ENCODE measurements around the gene P3H3. TPM values are rescaled to one million over a fixed set of nuclear protein-coding genes. Genes with fewer than 3 reads are reported as not detected.

The P3H3 gene
- total RNA-seq, 1 experiment from 2014 or later = 25.6 TPM

DNA sequence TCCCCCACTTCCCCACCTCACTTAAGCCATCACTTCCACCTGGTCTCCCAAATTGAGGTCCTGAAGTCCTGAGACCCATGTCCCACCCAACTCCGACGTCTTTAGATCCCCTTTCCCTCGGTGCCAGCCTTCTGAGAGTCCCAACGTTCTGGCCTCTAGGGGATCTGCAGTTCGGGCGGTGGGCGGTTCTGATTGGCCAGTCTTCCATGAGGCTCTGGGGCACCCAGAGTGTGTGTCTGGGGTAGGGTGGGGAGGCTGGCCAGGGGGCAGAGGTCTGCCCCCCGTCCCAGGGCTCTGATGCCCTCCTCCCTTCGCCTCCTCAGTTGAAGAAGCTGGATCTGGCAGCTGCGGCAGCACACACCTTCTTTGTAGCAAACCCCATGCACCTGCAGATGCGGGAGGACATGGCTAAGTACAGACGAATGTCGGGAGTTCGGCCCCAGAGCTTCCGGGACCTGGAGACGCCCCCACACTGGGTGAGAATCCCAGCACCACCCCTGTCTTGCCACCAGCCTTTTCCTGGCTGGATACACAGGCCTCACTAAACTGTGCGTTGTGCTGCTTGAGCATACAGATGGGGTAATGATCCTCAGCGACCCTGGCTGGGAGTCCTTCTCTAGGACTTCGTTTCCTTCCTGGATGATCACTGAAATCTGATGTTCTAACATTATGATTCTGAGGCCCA lies 1.5 kb downstream of the P3H3 start:
- Mint-ChIP-seq H3K4me3 (ENCODE audit: unreplicated experiment) (peak overlapping the region; percentile 94), H3K4me1 (ENCODE audit: low read depth, unreplicated experiment) (peaks cover 15% of the 10 kb centered on the region), H3K27ac (ENCODE audit: unreplicated experiment) (peak overlapping the region; percentile 95), H3K36me3 (ENCODE audit: insufficient read depth, unreplicated experiment) (peaks cover 19% of the 10 kb centered on the region), H3K9me3 (ENCODE audit: unreplicated experiment) (no peaks in the 10 kb centered on the region), H3K27me3 (ENCODE audit: insufficient read depth, unreplicated experiment) (peaks cover 17% of the 10 kb centered on the region)
- POLR2A ChIA-PET = interaction anchor here (0.6 to 1.9 kb wide), 2 partner anchors 22 to 610 kb away, joined by 7 to 9 read pairs; partner anchors contain the start of genes CDCA3 and USP5
- CTCF ChIA-PET = interaction anchor here (0.7 to 2.4 kb wide), 5 partner anchors 9 to 108 kb away, joined by 3 to 8 read pairs (median 4); partner anchors contain the start of genes CDCA3, MLF2, PTMS and USP5
- TF ChIP-seq, protein P1, sequence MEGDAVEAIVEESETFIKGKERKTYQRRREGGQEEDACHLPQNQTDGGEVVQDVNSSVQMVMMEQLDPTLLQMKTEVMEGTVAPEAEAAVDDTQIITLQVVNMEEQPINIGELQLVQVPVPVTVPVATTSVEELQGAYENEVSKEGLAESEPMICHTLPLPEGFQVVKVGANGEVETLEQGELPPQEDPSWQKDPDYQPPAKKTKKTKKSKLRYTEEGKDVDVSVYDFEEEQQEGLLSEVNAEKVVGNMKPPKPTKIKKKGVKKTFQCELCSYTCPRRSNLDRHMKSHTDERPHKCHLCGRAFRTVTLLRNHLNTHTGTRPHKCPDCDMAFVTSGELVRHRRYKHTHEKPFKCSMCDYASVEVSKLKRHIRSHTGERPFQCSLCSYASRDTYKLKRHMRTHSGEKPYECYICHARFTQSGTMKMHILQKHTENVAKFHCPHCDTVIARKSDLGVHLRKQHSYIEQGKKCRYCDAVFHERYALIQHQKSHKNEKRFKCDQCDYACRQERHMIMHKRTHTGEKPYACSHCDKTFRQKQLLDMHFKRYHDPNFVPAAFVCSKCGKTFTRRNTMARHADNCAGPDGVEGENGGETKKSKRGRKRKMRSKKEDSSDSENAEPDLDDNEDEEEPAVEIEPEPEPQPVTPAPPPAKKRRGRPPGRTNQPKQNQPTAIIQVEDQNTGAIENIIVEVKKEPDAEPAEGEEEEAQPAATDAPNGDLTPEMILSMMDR (IDR thresholded peaks at IDR 0.05; ENCODE audit: insufficient read depth in 1 of 2, low read depth in 1 of 2, low read length in 1 of 2, severe bottlenecking in 1 of 2, unreplicated experiment in 1 of 2) = peak in 1 of 2 experiments; percentile 28
- Histone ChIP-seq H3K4me3 (ENCODE audit: low read depth, low read length) (peak overlapping the region; percentile 97), H3K36me3 (ENCODE audit: control insufficient read depth, insufficient read depth, low read length) (no peaks in the 10 kb centered on the region; the same call in 1 of the 2 replicates), H3K9me3 (no peaks in the 10 kb centered on the region), H3K4me1 (peaks cover 15% of the 10 kb centered on the region), H3K27me3 (replicated peaks; ENCODE audit: control insufficient read depth, insufficient read depth, low read length) (no peaks in the 10 kb centered on the region; the same call in 1 of the 2 replicates)
- intact Hi-C loops (cut with micrococcal nuclease; ENCODE audit: unreplicated experiment) = loop anchor here (5.0 kb wide), 2 partner anchors 212 to 257 kb away; no protein-coding TSS in a partner anchor
- BruUV-seq (replicated peaks) = no TSS peak
- DNase-seq = no peak

DNA sequence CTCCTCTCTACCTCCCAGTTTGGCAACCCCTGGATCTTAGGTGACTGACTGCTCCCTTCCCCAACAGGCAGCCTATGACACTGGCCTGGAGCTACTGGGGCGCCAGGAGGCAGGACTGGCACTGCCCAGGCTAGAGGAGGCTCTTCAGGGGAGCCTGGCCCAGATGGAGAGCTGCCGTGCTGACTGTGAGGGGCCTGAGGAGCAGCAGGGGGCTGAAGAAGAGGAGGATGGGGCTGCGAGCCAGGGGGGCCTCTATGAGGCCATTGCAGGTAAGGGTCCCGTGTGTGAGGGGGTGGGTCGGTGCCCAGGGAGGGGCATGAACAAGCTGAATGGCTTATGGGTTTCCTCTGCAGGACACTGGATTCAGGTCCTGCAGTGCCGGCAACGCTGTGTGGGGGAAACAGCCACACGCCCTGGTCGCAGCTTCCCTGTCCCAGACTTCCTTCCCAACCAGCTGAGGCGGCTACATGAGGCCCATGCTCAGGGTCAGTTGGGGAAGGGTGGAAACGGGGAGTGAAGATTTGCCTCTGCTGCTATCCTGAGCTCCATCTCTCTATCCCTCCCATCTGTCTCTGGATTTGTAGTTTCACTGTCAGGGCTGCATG lies 2.2 kb downstream of the P3H3 start:
- intact Hi-C loops (cut with micrococcal nuclease; ENCODE audit: unreplicated experiment) = no loop called here
- Histone ChIP-seq H3K4me1 (peaks cover 15% of the 10 kb centered on the region), H3K9me3 (no peaks in the 10 kb centered on the region), H3K27me3 (replicated peaks; ENCODE audit: control insufficient read depth, insufficient read depth, low read length) (no peaks in the 10 kb centered on the region; the same call in 1 of the 2 replicates), H3K36me3 (ENCODE audit: control insufficient read depth, insufficient read depth, low read length) (no peaks in the 10 kb centered on the region; the same call in 1 of the 2 replicates), H3K4me3 (ENCODE audit: low read depth, low read length) (no peak overlapping the region)
- H3K9me3 Mint-ChIP-seq (ENCODE audit: unreplicated experiment) = no peaks in the 10 kb centered on the region
- POLR2A ChIA-PET = interaction anchor here (0.6 to 1.9 kb wide), 2 partner anchors 21 to 609 kb away, joined by 7 to 9 read pairs; partner anchors contain the start of genes CDCA3 and USP5
- CTCF ChIA-PET = interaction anchor here (1.2 to 2.2 kb wide), 2 partner anchors 22 to 77 kb away, joined by 4 to 7 read pairs; partner anchors contain the start of genes MLF2 and USP5
- BruUV-seq (replicated peaks) = TSS peak; percentile 24
- H3K36me3 Mint-ChIP-seq (ENCODE audit: insufficient read depth, unreplicated experiment) = peaks cover 26% of the 10 kb centered on the region
- no peak for DNase-seq
- H3K4me3 Mint-ChIP-seq (ENCODE audit: unreplicated experiment) = peak overlapping the region; percentile 94
- H3K27me3 Mint-ChIP-seq (ENCODE audit: insufficient read depth, unreplicated experiment) = peaks cover 10% of the 10 kb centered on the region
- TF ChIP-seq, protein P1 (IDR thresholded peaks at IDR 0.05; ENCODE audit: insufficient read depth in 1 of 2, low read depth in 1 of 2, low read length in 1 of 2, severe bottlenecking in 1 of 2, unreplicated experiment in 1 of 2) = no peak
- no peak overlapping the region for H3K27ac Mint-ChIP-seq (ENCODE audit: unreplicated experiment)
- peaks cover 22% of the 10 kb centered on the region for H3K4me1 Mint-ChIP-seq (ENCODE audit: low read depth, unreplicated experiment)

DNA sequence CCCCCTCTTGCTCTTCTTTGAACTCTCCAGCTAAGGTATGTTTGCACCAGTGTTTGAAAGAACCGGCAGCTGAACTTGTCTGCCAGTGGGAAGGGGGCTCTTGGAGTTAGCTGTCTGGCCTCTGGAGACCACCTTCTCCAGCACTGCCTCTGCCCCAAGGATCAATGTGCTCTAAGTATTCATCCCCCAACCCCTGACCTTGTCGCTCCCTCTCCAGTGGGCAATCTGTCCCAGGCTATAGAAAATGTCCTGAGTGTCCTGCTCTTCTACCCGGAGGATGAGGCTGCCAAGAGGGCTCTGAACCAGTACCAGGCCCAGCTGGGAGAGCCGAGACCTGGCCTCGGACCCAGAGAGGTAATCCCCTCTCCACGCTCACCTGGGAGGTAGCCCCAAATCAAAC lies 2.8 kb downstream of the P3H3 start:
- TF ChIP-seq, protein P1 (IDR thresholded peaks at IDR 0.05; ENCODE audit: insufficient read depth in 1 of 2, low read depth in 1 of 2, low read length in 1 of 2, severe bottlenecking in 1 of 2, unreplicated experiment in 1 of 2) = no peak
- peaks cover 32% of the 10 kb centered on the region for H3K36me3 Mint-ChIP-seq (ENCODE audit: insufficient read depth, unreplicated experiment)
- Histone ChIP-seq H3K9me3 (no peaks in the 10 kb centered on the region), H3K36me3 (ENCODE audit: control insufficient read depth, insufficient read depth, low read length) (no peaks in the 10 kb centered on the region; the same call in 1 of the 2 replicates), H3K4me1 (peaks cover 20% of the 10 kb centered on the region), H3K27me3 (replicated peaks; ENCODE audit: control insufficient read depth, insufficient read depth, low read length) (no peaks in the 10 kb centered on the region; the same call in 1 of the 2 replicates), H3K4me3 (ENCODE audit: low read depth, low read length) (no peak overlapping the region)
- peak overlapping the region; percentile 23 for H3K4me3 Mint-ChIP-seq (ENCODE audit: unreplicated experiment)
- no peak for DNase-seq
- POLR2A ChIA-PET = no interaction called here
- CTCF ChIA-PET = interaction anchor here (1.2 to 2.1 kb wide), 2 partner anchors 21 to 78 kb away, joined by 4 to 6 read pairs; partner anchors contain the start of genes MLF2 and USP5
- BruUV-seq (replicated peaks) = no TSS peak
- H3K4me1 Mint-ChIP-seq (ENCODE audit: low read depth, unreplicated experiment) = peaks cover 29% of the 10 kb centered on the region
- no peaks in the 10 kb centered on the region for H3K9me3 Mint-ChIP-seq (ENCODE audit: unreplicated experiment)
- H3K27me3 Mint-ChIP-seq (ENCODE audit: insufficient read depth, unreplicated experiment) = peaks cover 7% of the 10 kb centered on the region
- H3K27ac Mint-ChIP-seq (ENCODE audit: unreplicated experiment) = no peak overlapping the region
- intact Hi-C loops (cut with micrococcal nuclease; ENCODE audit: unreplicated experiment) = no loop called here
